ENCODE measurements around the gene MRPS21.

Gene MRPS21

GRCh38 chr1:150288382-150288781 lies 5.3 kb upstream of the MRPS21 start:
- no peak overlapping the region for H3K4me2 ChIP-seq (ENCODE audit: low read depth, low read length, poor library complexity, severe bottlenecking)
- H2AFZ ChIP-seq (ENCODE audit: low read length), result no peak overlapping the region
- peaks cover 8% of the 10 kb centered on the region for H3K4me1 ChIP-seq (ENCODE audit: insufficient read depth, low read length, poor library complexity, severe bottlenecking)
- peaks cover 14% of the 10 kb centered on the region; the same call in 1 of the 2 replicates for H3K79me2 ChIP-seq (ENCODE audit: insufficient read depth, low read length)
- H3K36me3 ChIP-seq (ENCODE audit: insufficient read depth, low read length), result peaks cover 13% of the 10 kb centered on the region; the same call in 1 of the 2 replicates
- H4K20me1 ChIP-seq (ENCODE audit: insufficient read depth, low read length, poor library complexity, severe bottlenecking), result no peaks in the 10 kb centered on the region
- H3F3A ChIP-seq (ENCODE audit: low read depth), result no peaks in the 10 kb centered on the region
- H3K9me2 ChIP-seq (replicated peaks; ENCODE audit: low read depth, low read length), result no peaks in the 10 kb centered on the region
- TF ChIP-seq EZH2phosphoT487 (IDR thresholded peaks at IDR 0.05; ENCODE audit: borderline replicate concordance) (no peak), CTCF (conservative IDR thresholded peaks at IDR 0.05; ENCODE audit: low read length) (no peak)
- H3K9ac ChIP-seq (ENCODE audit: low read depth, low read length, poor library complexity, severe bottlenecking), result no peak overlapping the region
- H3K4me3 ChIP-seq (ENCODE audit: low read length, poor library complexity, severe bottlenecking), result no peak overlapping the region
- H3K27me3 ChIP-seq (ENCODE audit: insufficient read depth, low read length, poor library complexity, severe bottlenecking), result no peaks in the 10 kb centered on the region
- H3K9me3 ChIP-seq (ENCODE audit: insufficient read depth, low read depth, low read length), result no peaks in the 10 kb centered on the region

- peaks cover 13% of the 10 kb centered on the region; the same call in 1 of the 2 replicates for H3K36me3 ChIP-seq (ENCODE audit: insufficient read depth, low read length)
- H3F3A ChIP-seq (ENCODE audit: low read depth), result no peaks in the 10 kb centered on the region
- peaks cover 12% of the 10 kb centered on the region for H3K79me2 ChIP-seq (ENCODE audit: insufficient read depth, low read length)
- H3K4me2 ChIP-seq (ENCODE audit: low read depth, low read length, poor library complexity, severe bottlenecking), result no peak overlapping the region
- H2AFZ ChIP-seq (ENCODE audit: low read length), result no peak overlapping the region
- no peaks in the 10 kb centered on the region for H3K9me3 ChIP-seq (ENCODE audit: insufficient read depth, low read depth, low read length)
- no peaks in the 10 kb centered on the region for H3K27me3 ChIP-seq (ENCODE audit: insufficient read depth, low read length, poor library complexity, severe bottlenecking)
- H3K4me1 ChIP-seq (ENCODE audit: insufficient read depth, low read length, poor library complexity, severe bottlenecking), result peaks cover 10% of the 10 kb centered on the region
- no peak overlapping the region for H3K9ac ChIP-seq (ENCODE audit: low read depth, low read length, poor library complexity, severe bottlenecking)
- H3K9me2 ChIP-seq (replicated peaks; ENCODE audit: low read depth, low read length), result no peaks in the 10 kb centered on the region
- TF ChIP-seq EZH2phosphoT487 (IDR thresholded peaks at IDR 0.05; ENCODE audit: borderline replicate concordance) (no peak), CTCF (conservative IDR thresholded peaks at IDR 0.05; ENCODE audit: low read length) (no peak)
- no peak overlapping the region for H3K4me3 ChIP-seq (ENCODE audit: low read length, poor library complexity, severe bottlenecking)
- H4K20me1 ChIP-seq (ENCODE audit: insufficient read depth, low read length, poor library complexity, severe bottlenecking), result no peaks in the 10 kb centered on the region
Observed at GRCh38 chr1:150288822-150289221, 4.8 kb upstream of the MRPS21 start.

GRCh38 chr1:150295476-150295875 lies 1.8 kb downstream of the MRPS21 start:
- no peak overlapping the region for H3K9ac ChIP-seq (ENCODE audit: low read depth, low read length, poor library complexity, severe bottlenecking)

GRCh38 chr1:150299716-150300115 lies 6.1 kb downstream of the MRPS21 start:
- H3K4me3 ChIP-seq (ENCODE audit: low read length, poor library complexity, severe bottlenecking), result no peak overlapping the region
- no peaks in the 10 kb centered on the region for H3K27me3 ChIP-seq (ENCODE audit: insufficient read depth, low read length, poor library complexity, severe bottlenecking)
- H3K4me1 ChIP-seq (ENCODE audit: insufficient read depth, low read length, poor library complexity, severe bottlenecking), result peaks cover 10% of the 10 kb centered on the region
- no peak overlapping the region for H3K9ac ChIP-seq (ENCODE audit: low read depth, low read length, poor library complexity, severe bottlenecking)
- no peaks in the 10 kb centered on the region for H4K20me1 ChIP-seq (ENCODE audit: insufficient read depth, low read length, poor library complexity, severe bottlenecking)
- no peak overlapping the region for H3K4me2 ChIP-seq (ENCODE audit: low read depth, low read length, poor library complexity, severe bottlenecking)
- no peaks in the 10 kb centered on the region; the same call in 1 of the 2 replicates for H3K36me3 ChIP-seq (ENCODE audit: insufficient read depth, low read length)
- TF ChIP-seq EZH2phosphoT487 (IDR thresholded peaks at IDR 0.05; ENCODE audit: borderline replicate concordance), result no peak
- TF ChIP-seq CTCF (conservative IDR thresholded peaks at IDR 0.05; ENCODE audit: low read length), result no peak
- no peaks in the 10 kb centered on the region for H3F3A ChIP-seq (ENCODE audit: low read depth)
- H2AFZ ChIP-seq (ENCODE audit: low read length), result no peak overlapping the region
- H3K79me2 ChIP-seq (ENCODE audit: insufficient read depth, low read length), result peaks cover 18% of the 10 kb centered on the region
- H3K9me2 ChIP-seq (replicated peaks; ENCODE audit: low read depth, low read length), result no peaks in the 10 kb centered on the region
- H3K9me3 ChIP-seq (ENCODE audit: insufficient read depth, low read depth, low read length), result no peaks in the 10 kb centered on the region

More at GRCh38 chr1:150295476-150295875, 1.8 kb downstream of the MRPS21 start:
- peak overlapping the region; percentile 82 for H3K4me2 ChIP-seq (ENCODE audit: low read depth, low read length, poor library complexity, severe bottlenecking)
- H3K9me3 ChIP-seq (ENCODE audit: insufficient read depth, low read depth, low read length), result no peaks in the 10 kb centered on the region
- H4K20me1 ChIP-seq (ENCODE audit: insufficient read depth, low read length, poor library complexity, severe bottlenecking), result no peaks in the 10 kb centered on the region
- no peaks in the 10 kb centered on the region for H3K27me3 ChIP-seq (ENCODE audit: insufficient read depth, low read length, poor library complexity, severe bottlenecking)
- H3K9me2 ChIP-seq (replicated peaks; ENCODE audit: low read depth, low read length), result no peaks in the 10 kb centered on the region
- peak overlapping the region; percentile 2 for H3K4me3 ChIP-seq (ENCODE audit: low read length, poor library complexity, severe bottlenecking)
- no peaks in the 10 kb centered on the region for H3F3A ChIP-seq (ENCODE audit: low read depth)
- no peaks in the 10 kb centered on the region for H3K36me3 ChIP-seq (ENCODE audit: insufficient read depth, low read length)
- peaks cover 29% of the 10 kb centered on the region for H3K79me2 ChIP-seq (ENCODE audit: insufficient read depth, low read length)
- peaks cover 24% of the 10 kb centered on the region for H3K4me1 ChIP-seq (ENCODE audit: insufficient read depth, low read length, poor library complexity, severe bottlenecking)
- TF ChIP-seq EZH2phosphoT487 (IDR thresholded peaks at IDR 0.05; ENCODE audit: borderline replicate concordance), result no peak
- H2AFZ ChIP-seq (ENCODE audit: low read length), result no peak overlapping the region

Data from Loucy (cell line).